Motor neuron (in vitro differentiated cells): ENCODE results near the gene CAMTA1. TPM values are rescaled to one million over a fixed set of nuclear protein-coding genes. Genes with fewer than 3 reads are reported as not detected.

Experiments
- ATAC-seq, 8 experiments: fragments of 200-7000 bp; cut with Tn5 transposase; replicated peaks in 6 of 8; 2 replicates each; pipeline ENCODE4 v1.8.0; 2021; ENCODE audit warnings: mild to moderate bottlenecking in 8 of 8, moderate library complexity in 8 of 8
- H3K27ac ChIP-seq, 2 donors: fragments of 250-450 bp; sonication (Bioruptor Pico); 2 replicates each; pipeline ENCODE4 v1.9.0; 2021; ENCODE audit warnings: antibody characterized with exemption in 2 of 2, mild to moderate bottlenecking in 2 of 2, moderate library complexity in 1 of 2
- H3K4me1 ChIP-seq, 2 donors: fragments of 250-450 bp; sonication (Bioruptor Pico); replicated peaks in 1 of 2; 2 replicates each; pipeline ENCODE4 v1.6.1; 2021; ENCODE audit warnings: antibody characterized with exemption in 2 of 2, mild to moderate bottlenecking in 2 of 2, moderate library complexity in 1 of 2
- H3K4me3 ChIP-seq, 5 donors: fragments of 250-450 bp; sonication (Bioruptor Pico); 2 replicates each; pipeline ENCODE4 v1.9.0; 2021; ENCODE audit warnings: antibody characterized with exemption in 5 of 5, mild to moderate bottlenecking in 5 of 5, moderate library complexity in 4 of 5
- WGBS, 10 experiments: fragments of 450-650 bp; shearing (Covaris generic); methylation state at CpG; one replicate each; pipeline ENCODE4 v1.0.0; 2022; 5-methylcytosine and 5-hydroxymethylcytosine counted together
- in situ Hi-C, 9 experiments: fragments of 400-800 bp; cut with MboI; loops; one replicate each; pipeline ENCODE4 v1.15.0; 2021; ENCODE audit warnings: low sequenced_read_pairs in 9 of 9, low pct_unique_long_range_greater_than_20kb in 2 of 9; ENCODE audit not compliant: unreplicated experiment in 9 of 9
- total RNA-seq, 8 experiments: library from RNA; unstranded; fragments of 300-600 nt; gene quantifications; 2 replicates each; pipeline versions ENCODE4 v1.2.3 to v1.2.4, GENCODE V29; 2022

CAMTA1 gene
- total RNA-seq, 8 experiments from 2014 or later, result 38.5 to 145 (median 77.6) TPM

- no peak for ATAC-seq
- H3K4me3 ChIP-seq, result no peak overlapping the region
- H3K4me1 ChIP-seq, result peaks cover 43 to 48% of the 10 kb centered on the region in 2 donors
- 73 to 94% (median 91%) methylated on average over 5 to 19 of the region's 21 CpGs; no CpG with 5 or more reads in 4 of the 10 experiments for WGBS, 10 experiments
- H3K27ac ChIP-seq, result no peak overlapping the region
- in situ Hi-C loops, result no loop called here
Measured at GRCh38 chr1:7437608-7438395, 652.5 kb downstream of the CAMTA1 start.

- in situ Hi-C loops, result no loop called here
- Histone ChIP-seq H3K27ac (no peak overlapping the region), H3K4me3 (no peak overlapping the region), H3K4me1 (peaks cover 39 to 42% of the 10 kb centered on the region in 2 donors)
- no peak for ATAC-seq
- WGBS, 10 experiments, result 0 to 80% (median 71%) methylated on average over 1 to 6 of the region's 7 CpGs; no CpG with 5 or more reads in 5 of the 10 experiments
Measured at GRCh38 chr1:7438396-7438785, 653.1 kb downstream of the CAMTA1 start.

- no peak overlapping the region for H3K4me3 ChIP-seq
- in situ Hi-C loops, result no loop called here
- no peak overlapping the region for H3K27ac ChIP-seq
- peak in 1 of 8 experiments; percentile 3 for ATAC-seq
- H3K4me1 ChIP-seq, result peaks cover 36% of the 10 kb centered on the region in 2 donors
- 40 to 100% (median 100%) methylated on average over 1 to 8 of the region's 22 CpGs; no CpG with 5 or more reads in 5 of the 10 experiments for WGBS, 10 experiments
Measured at GRCh38 chr1:7438921-7439655, 653.8 kb downstream of the CAMTA1 start.

- no peak for ATAC-seq
- in situ Hi-C loops, result no loop called here
- Histone ChIP-seq H3K4me3 (no peak overlapping the region), H3K4me1 (peaks cover 36% of the 10 kb centered on the region in 2 donors), H3K27ac (no peak overlapping the region)
- 77 to 100% (median 83%) methylated on average over 1 to 7 of the region's 13 CpGs; no CpG with 5 or more reads in 4 of the 10 experiments for WGBS, 10 experiments
Measured at GRCh38 chr1:7440154-7440553, 654.9 kb downstream of the CAMTA1 start.

- WGBS, 10 experiments, result 58 to 88% (median 68%) methylated on average over 1 to 9 of the region's 16 CpGs; no CpG with 5 or more reads in 2 of the 10 experiments
- Histone ChIP-seq H3K4me3 (no peak overlapping the region), H3K4me1 (peaks cover 25 to 26% of the 10 kb centered on the region in 2 donors), H3K27ac (no peak overlapping the region)
- peak in 7 of 8 experiments; percentile 40 to 94 (median 54) for ATAC-seq
- in situ Hi-C loops, result no loop called here
Measured at GRCh38 chr1:7441143-7441841, 656.0 kb downstream of the CAMTA1 start.

GRCh38 chr1:7442036-7442435 lies 656.8 kb downstream of the CAMTA1 start:
- Histone ChIP-seq H3K27ac (no peak overlapping the region), H3K4me3 (no peak overlapping the region), H3K4me1 (peaks cover 23 to 25% of the 10 kb centered on the region in 2 donors)
- peak in 3 of 8 experiments; percentile 2 to 53 (median 23) for ATAC-seq
- in situ Hi-C loops, result no loop called here
- 28 to 80% (median 70%) methylated on average over 2 to 9 of the region's 9 CpGs; no CpG with 5 or more reads in 2 of the 10 experiments for WGBS, 10 experiments

- Histone ChIP-seq H3K27ac (no peak overlapping the region), H3K4me1 (peaks cover 23 to 25% of the 10 kb centered on the region in 2 donors), H3K4me3 (no peak overlapping the region)
- in situ Hi-C loops, result no loop called here
- no peak for ATAC-seq
- 17 to 100% (median 83%) methylated on average over 1 to 6 of the region's 6 CpGs; no CpG with 5 or more reads in 1 of the 10 experiments for WGBS, 10 experiments
Measured at GRCh38 chr1:7442918-7443317, 657.7 kb downstream of the CAMTA1 start.

GRCh38 chr1:7444363-7444762 lies 659.1 kb downstream of the CAMTA1 start:
- in situ Hi-C loops, result no loop called here
- no peak overlapping the region for H3K4me3 ChIP-seq
- ATAC-seq, result no peak

GRCh38 chr1:7447093-7447492 lies 661.8 kb downstream of the CAMTA1 start:
- H3K4me3 ChIP-seq, result no peak overlapping the region
- no peak overlapping the region for H3K27ac ChIP-seq
- WGBS, 10 experiments, result 40 to 100% (median 82%) methylated on average over 2 to 3 of the region's 9 CpGs; no CpG with 5 or more reads in 7 of the 10 experiments
- peaks cover 18 to 30% of the 10 kb centered on the region in 2 donors for H3K4me1 ChIP-seq
- ATAC-seq, result no peak
- in situ Hi-C loops, result no loop called here

More at GRCh38 chr1:7444363-7444762, 659.1 kb downstream of the CAMTA1 start:
- Histone ChIP-seq H3K4me1 (peaks cover 23 to 25% of the 10 kb centered on the region in 2 donors), H3K27ac (no peak overlapping the region)
- WGBS, 10 experiments, result 7 to 92% (median 80%) methylated on average over 1 to 4 of the region's 4 CpGs; no CpG with 5 or more reads in 4 of the 10 experiments

GRCh38 chr1:7447736-7448135 lies 662.5 kb downstream of the CAMTA1 start:
- in situ Hi-C loops, result no loop called here
- Histone ChIP-seq H3K27ac (no peak overlapping the region), H3K4me1 (peaks cover 17 to 30% of the 10 kb centered on the region in 2 donors), H3K4me3 (no peak overlapping the region)
- 67 to 100% (median 91%) methylated on average over 1 to 4 of the region's 6 CpGs; no CpG with 5 or more reads in 4 of the 10 experiments for WGBS, 10 experiments
- ATAC-seq, result no peak

- Histone ChIP-seq H3K4me3 (no peak overlapping the region), H3K27ac (no peak overlapping the region), H3K4me1 (peaks cover 18 to 32% of the 10 kb centered on the region in 2 donors)
- 84 to 88% (median 86%) methylated on average over 3 to 10 of the region's 10 CpGs; no CpG with 5 or more reads in 5 of the 10 experiments for WGBS, 10 experiments
- in situ Hi-C loops, result no loop called here
- no peak for ATAC-seq
Measured at GRCh38 chr1:7448986-7449385, 663.7 kb downstream of the CAMTA1 start.

GRCh38 chr1:7449750-7450149 lies 664.5 kb downstream of the CAMTA1 start:
- peak overlapping the region in 1 of 2 donors; percentile 78 for H3K27ac ChIP-seq
- in situ Hi-C loops, result no loop called here
- 42 to 94% (median 67%) methylated on average over 2 to 5 of the region's 7 CpGs; no CpG with 5 or more reads in 2 of the 10 experiments for WGBS, 10 experiments
- no peak for ATAC-seq
- peaks cover 25 to 39% of the 10 kb centered on the region in 2 donors for H3K4me1 ChIP-seq
- H3K4me3 ChIP-seq, result no peak overlapping the region
